ENCODE data around the gene SLC12A9. TPM values are rescaled to one million over a fixed set of nuclear protein-coding genes. Genes with fewer than 3 reads are reported as not detected.
A peak's percentile ranks its signal among the peaks of the same experiment; 100 is the strongest.

SLC12A9 gene
- total RNA-seq, 1 donor from 2014 or later, result 27.7 TPM

DNA sequence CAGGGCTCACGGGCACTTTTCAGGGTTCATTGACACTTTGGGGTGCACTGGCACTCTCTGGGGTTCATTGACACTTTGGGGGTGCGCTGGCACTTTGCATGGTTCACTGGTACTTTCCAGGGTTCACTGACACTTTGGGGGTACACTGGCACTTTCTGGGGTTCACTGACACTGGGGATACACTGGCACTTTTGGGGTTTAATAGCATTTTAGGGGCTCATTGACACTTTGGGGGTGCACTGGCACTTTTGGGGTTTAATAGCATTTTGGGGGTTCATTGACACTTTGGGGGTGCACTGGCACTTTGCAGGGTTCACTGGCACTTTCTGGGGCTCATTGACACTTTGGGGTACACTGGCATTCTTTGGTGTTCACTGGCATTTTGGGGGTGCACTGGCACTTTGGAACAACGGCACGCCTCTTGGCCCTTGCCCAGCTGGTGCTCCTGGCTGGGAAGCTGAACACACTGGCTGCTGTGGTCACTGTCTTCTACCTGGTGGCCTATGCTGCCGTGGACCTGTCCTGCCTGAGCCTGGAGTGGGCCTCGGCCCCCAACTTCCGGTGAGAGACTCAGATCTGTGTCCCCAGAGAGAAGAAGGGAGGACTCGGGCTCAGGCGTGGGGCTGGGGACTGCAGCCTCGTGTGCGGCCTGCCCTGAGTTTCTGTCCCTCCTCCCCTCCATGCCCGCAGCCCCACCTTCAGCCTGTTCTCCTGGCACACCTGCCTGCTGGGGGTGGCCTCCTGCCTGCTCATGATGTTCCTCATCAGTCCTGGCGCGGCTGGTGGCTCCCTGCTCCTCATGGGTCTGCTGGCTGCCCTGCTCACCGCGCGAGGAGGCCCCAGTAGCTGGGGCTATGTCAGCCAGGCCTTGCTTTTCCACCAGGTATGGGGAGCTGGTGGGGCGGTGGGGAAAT lies 8.4 kb downstream of the SLC12A9 start:
- no peak overlapping the region for H3K27ac Mint-ChIP-seq (ENCODE audit: unreplicated experiment)
- H3K4me3 Mint-ChIP-seq, result no peak overlapping the region
- H3K27me3 Mint-ChIP-seq (ENCODE audit: low read depth), result no peaks in the 10 kb centered on the region
- H3K4me1 Mint-ChIP-seq, result peaks cover 4% of the 10 kb centered on the region
- no peak for DNase-seq (ENCODE audit: low read depth, low spot score)
- no peaks in the 10 kb centered on the region for H3K9me3 Mint-ChIP-seq
- H3K36me3 Mint-ChIP-seq (ENCODE audit: low read depth), result peaks cover 2% of the 10 kb centered on the region
- TF ChIP-seq, protein P1, sequence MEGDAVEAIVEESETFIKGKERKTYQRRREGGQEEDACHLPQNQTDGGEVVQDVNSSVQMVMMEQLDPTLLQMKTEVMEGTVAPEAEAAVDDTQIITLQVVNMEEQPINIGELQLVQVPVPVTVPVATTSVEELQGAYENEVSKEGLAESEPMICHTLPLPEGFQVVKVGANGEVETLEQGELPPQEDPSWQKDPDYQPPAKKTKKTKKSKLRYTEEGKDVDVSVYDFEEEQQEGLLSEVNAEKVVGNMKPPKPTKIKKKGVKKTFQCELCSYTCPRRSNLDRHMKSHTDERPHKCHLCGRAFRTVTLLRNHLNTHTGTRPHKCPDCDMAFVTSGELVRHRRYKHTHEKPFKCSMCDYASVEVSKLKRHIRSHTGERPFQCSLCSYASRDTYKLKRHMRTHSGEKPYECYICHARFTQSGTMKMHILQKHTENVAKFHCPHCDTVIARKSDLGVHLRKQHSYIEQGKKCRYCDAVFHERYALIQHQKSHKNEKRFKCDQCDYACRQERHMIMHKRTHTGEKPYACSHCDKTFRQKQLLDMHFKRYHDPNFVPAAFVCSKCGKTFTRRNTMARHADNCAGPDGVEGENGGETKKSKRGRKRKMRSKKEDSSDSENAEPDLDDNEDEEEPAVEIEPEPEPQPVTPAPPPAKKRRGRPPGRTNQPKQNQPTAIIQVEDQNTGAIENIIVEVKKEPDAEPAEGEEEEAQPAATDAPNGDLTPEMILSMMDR (conservative IDR thresholded peaks at IDR 0.05), result no peak

DNA sequence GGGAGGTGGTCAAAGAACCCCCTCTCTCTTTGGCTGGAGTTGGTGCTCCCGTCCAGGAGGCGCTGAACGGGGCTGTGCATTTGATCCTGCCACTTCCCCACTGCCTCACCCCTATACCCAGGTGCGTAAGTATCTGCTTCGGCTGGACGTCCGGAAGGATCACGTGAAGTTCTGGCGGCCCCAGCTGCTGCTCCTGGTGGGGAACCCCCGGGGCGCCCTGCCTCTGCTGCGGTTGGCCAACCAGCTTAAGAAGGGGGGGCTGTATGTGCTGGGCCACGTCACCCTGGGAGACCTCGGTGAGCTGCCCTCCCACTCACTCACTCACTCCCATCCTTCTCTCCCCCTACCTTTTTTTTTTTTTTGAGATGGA lies 9.1 kb downstream of the SLC12A9 start:
- no peak overlapping the region for H3K27ac Mint-ChIP-seq (ENCODE audit: unreplicated experiment)
- no peak overlapping the region for H3K4me3 Mint-ChIP-seq
- H3K36me3 Mint-ChIP-seq (ENCODE audit: low read depth), result peaks cover 2% of the 10 kb centered on the region
- no peaks in the 10 kb centered on the region for H3K9me3 Mint-ChIP-seq
- no peaks in the 10 kb centered on the region for H3K27me3 Mint-ChIP-seq (ENCODE audit: low read depth)
- TF ChIP-seq, protein P1 (conservative IDR thresholded peaks at IDR 0.05), result no peak
- peaks cover 4% of the 10 kb centered on the region for H3K4me1 Mint-ChIP-seq
- DNase-seq (ENCODE audit: low read depth, low spot score), result no peak

DNA sequence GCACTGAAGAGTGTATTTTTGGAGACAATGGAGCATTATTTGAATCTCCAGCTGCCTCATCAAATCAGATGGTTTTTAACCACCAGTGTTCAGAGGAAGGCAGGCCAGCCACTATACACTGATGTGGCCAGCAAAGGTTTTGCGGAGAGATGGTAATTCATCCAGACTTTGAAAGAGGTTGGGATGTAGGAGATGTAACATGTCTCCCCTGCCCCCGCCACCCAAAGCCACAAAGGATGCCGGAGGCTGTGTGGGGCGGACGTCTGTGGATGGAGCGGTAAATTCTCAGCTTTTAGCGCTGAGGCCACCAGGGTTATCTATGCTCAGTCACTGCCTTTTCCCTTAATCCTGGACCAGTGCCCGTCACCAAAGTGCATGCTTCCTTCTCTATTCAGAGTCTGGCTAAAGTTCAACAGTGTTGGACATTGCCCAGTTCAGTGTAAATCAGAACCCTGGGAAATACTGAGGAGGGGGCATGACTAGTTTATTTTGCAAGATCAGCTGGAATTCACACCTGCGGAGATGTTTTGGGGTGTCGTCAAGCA lies 11.0 kb downstream of the SLC12A9 start:
- Mint-ChIP-seq H3K27ac (ENCODE audit: unreplicated experiment) (no peak overlapping the region), H3K4me3 (no peak overlapping the region), H3K27me3 (ENCODE audit: low read depth) (no peaks in the 10 kb centered on the region), H3K36me3 (ENCODE audit: low read depth) (peaks cover 2% of the 10 kb centered on the region), H3K4me1 (peaks cover 17% of the 10 kb centered on the region), H3K9me3 (no peaks in the 10 kb centered on the region)
- no peak for DNase-seq (ENCODE audit: low read depth, low spot score)
- TF ChIP-seq, protein P1 (conservative IDR thresholded peaks at IDR 0.05), result no peak

DNA sequence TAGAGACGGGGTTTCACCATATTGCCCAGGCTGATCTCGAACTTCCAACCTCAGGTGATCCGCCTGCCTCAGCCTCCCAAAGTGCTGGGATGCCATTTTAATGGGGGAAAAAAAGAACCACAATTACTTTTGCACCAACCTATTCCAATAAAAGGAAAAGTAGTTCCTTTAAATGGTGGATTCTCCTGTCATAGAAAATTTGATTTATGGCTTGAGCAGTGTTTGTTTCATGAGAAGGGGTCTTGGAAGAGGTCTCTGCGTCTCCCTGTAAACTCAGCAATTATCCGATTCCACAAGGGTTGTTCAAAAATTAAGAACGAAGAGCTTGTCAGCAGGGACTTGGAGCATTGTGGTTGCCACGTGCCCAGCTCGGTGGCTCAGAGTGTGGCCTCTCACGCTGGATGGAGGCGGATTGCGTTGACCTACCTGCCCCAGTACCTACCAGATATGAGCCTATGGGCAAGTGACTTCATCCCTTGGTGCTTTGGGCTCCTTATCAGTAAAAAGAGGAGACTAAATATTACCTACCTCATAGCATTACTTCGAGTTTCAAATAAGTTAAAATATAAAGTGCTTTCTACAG lies 11.8 kb downstream of the SLC12A9 start:
- TF ChIP-seq, protein P1 (conservative IDR thresholded peaks at IDR 0.05), result no peak
- H3K4me3 Mint-ChIP-seq, result no peak overlapping the region
- H3K36me3 Mint-ChIP-seq (ENCODE audit: low read depth), result peaks cover 2% of the 10 kb centered on the region
- H3K27me3 Mint-ChIP-seq (ENCODE audit: low read depth), result no peaks in the 10 kb centered on the region
- no peak for DNase-seq (ENCODE audit: low read depth, low spot score)
- H3K9me3 Mint-ChIP-seq, result no peaks in the 10 kb centered on the region
- peak overlapping the region; percentile 67 for H3K27ac Mint-ChIP-seq (ENCODE audit: unreplicated experiment)
- H3K4me1 Mint-ChIP-seq, result peaks cover 17% of the 10 kb centered on the region

DNA sequence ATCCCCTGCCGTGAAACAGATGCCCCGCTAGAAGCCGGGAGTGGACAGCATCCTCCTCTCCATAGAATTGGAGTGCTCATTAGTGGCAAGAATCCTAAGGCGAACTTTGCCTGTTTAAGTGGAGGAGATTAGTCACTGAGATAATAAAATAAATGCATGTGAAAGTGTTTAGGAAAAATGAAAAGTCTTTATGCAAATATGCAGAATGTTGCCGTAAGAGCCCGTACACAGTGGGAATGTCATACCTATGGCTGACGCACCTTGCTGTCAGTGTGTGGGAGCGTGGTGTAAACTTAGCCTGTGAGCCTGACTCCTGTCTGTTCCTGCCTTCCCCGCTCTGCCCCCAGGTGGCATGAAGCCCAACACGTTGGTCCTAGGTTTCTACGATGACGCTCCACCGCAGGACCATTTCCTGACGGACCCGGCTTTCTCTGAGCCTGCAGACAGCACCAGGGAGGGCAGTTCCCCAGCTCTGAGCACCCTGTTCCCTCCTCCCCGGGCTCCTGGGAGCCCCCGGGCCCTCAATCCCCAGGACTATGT lies 12.9 kb downstream of the SLC12A9 start:
- Mint-ChIP-seq H3K36me3 (ENCODE audit: low read depth) (no peaks in the 10 kb centered on the region), H3K4me3 (peak overlapping the region; percentile 76), H3K9me3 (no peaks in the 10 kb centered on the region), H3K27ac (ENCODE audit: unreplicated experiment) (no peak overlapping the region), H3K27me3 (ENCODE audit: low read depth) (no peaks in the 10 kb centered on the region), H3K4me1 (peaks cover 17% of the 10 kb centered on the region)
- no peak for DNase-seq (ENCODE audit: low read depth, low spot score)
- TF ChIP-seq, protein P1 (conservative IDR thresholded peaks at IDR 0.05), result no peak

All from neural crest cell (in vitro differentiated cells).